Thyroid gland (tissue), 4 donors: ENCODE results near the gene SHISA8.

Experiments
- POLR2A ChIP-seq, 2 donors: fragments of 450-650 bp; IDR thresholded peaks; one replicate each; pipeline ENCODE4 v1.6.1; 2017; ENCODE audit warnings: antibody characterized with exemption in 2 of 2, mild to moderate bottlenecking in 2 of 2, moderate library complexity in 1 of 2
- TF ChIP-seq, protein P1 (sequence below), 6 experiments: fragments of 200-600 bp in 3 of 6; fragments of 450-650 bp in 3 of 6; sonication (generic) in 3 of 6; IDR thresholded peaks; one replicate each; pipeline ENCODE4 v1.5.1; 2016 to 2019; ENCODE audit warnings: antibody characterized with exemption in 6 of 6, mild to moderate bottlenecking in 2 of 6, inconsistent platforms in 1 of 6, moderate library complexity in 1 of 6

GRCh38 chr22:41888627-41889200 lies 26.2 kb downstream of the SHISA8 start:
- TF ChIP-seq, protein P1, sequence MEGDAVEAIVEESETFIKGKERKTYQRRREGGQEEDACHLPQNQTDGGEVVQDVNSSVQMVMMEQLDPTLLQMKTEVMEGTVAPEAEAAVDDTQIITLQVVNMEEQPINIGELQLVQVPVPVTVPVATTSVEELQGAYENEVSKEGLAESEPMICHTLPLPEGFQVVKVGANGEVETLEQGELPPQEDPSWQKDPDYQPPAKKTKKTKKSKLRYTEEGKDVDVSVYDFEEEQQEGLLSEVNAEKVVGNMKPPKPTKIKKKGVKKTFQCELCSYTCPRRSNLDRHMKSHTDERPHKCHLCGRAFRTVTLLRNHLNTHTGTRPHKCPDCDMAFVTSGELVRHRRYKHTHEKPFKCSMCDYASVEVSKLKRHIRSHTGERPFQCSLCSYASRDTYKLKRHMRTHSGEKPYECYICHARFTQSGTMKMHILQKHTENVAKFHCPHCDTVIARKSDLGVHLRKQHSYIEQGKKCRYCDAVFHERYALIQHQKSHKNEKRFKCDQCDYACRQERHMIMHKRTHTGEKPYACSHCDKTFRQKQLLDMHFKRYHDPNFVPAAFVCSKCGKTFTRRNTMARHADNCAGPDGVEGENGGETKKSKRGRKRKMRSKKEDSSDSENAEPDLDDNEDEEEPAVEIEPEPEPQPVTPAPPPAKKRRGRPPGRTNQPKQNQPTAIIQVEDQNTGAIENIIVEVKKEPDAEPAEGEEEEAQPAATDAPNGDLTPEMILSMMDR (IDR thresholded peaks at IDR 0.05), result no peak
- no peak for TF ChIP-seq POLR2A (IDR thresholded peaks at IDR 0.05)
